OCI-LY1 (cell line): Measurements from ENCODE around the gene NRIP1.

Source experiments
- H2AFZ ChIP-seq: fragments of 200-600 bp; sonication (generic), shearing (Covaris generic); 2 replicates; pipeline ENCODE4 v1.6.0; 2014; ENCODE audit warnings: antibody characterized with exemption, mild to moderate bottlenecking, low read length
- H3F3A ChIP-seq: fragments of 200-600 bp; sonication (generic), shearing (Covaris generic); 2 replicates; pipeline ENCODE4 v1.6.0; 2014; ENCODE audit warnings: mild to moderate bottlenecking, antibody characterized with exemption, low read length, moderate library complexity; ENCODE audit not compliant: insufficient read depth
- H3K27ac ChIP-seq: fragments of 200-600 bp; sonication (generic); 2 replicates; pipeline ENCODE4 v1.5.1; 2014; ENCODE audit warnings: low read length, mixed run types, mild to moderate bottlenecking, low read depth; ENCODE audit not compliant: poor library complexity, severe bottlenecking
- H3K27me3 ChIP-seq: fragments of 200-600 bp; sonication (generic); 2 replicates; pipeline ENCODE4 v1.6.0; 2014; ENCODE audit warnings: antibody characterized with exemption, mild to moderate bottlenecking, low read length, moderate library complexity; ENCODE audit not compliant: insufficient read depth
- H3K36me3 ChIP-seq: fragments of 200-600 bp; sonication (generic); 2 replicates; pipeline ENCODE4 v1.6.1; 2014; ENCODE audit warnings: mild to moderate bottlenecking, antibody characterized with exemption, low read length, moderate library complexity, mixed read lengths; ENCODE audit not compliant: insufficient read depth
- H3K4me1 ChIP-seq: fragments of 200-600 bp; sonication (generic); 2 replicates; pipeline ENCODE4 v1.5.1; 2014; ENCODE audit warnings: mild to moderate bottlenecking, low read length, moderate library complexity; ENCODE audit not compliant: insufficient read depth, severe bottlenecking
- H3K4me2 ChIP-seq: fragments of 200-600 bp; sonication (generic), shearing (Covaris generic); 2 replicates; pipeline ENCODE4 v1.6.1; 2014; ENCODE audit warnings: low read length
- H3K4me3 ChIP-seq: fragments of 200-600 bp; sonication (generic); 2 replicates; pipeline ENCODE4 v1.5.1; 2014; ENCODE audit warnings: low read length, low read depth, mild to moderate bottlenecking, mixed read lengths; ENCODE audit not compliant: poor library complexity, severe bottlenecking
- H3K79me2 ChIP-seq: fragments of 200-600 bp; shearing (Covaris generic); 2 replicates; pipeline ENCODE4 v1.6.1; 2016; ENCODE audit warnings: mixed run types, low read length, mixed read lengths; ENCODE audit not compliant: insufficient read depth
- H3K9ac ChIP-seq: fragments of 200-600 bp; sonication (generic), shearing (Covaris generic); 2 replicates; pipeline ENCODE4 v1.6.1; 2014; ENCODE audit warnings: mild to moderate bottlenecking, low read length, mixed read lengths
- H3K9me2 ChIP-seq: fragments of 200-600 bp; sonication (generic), shearing (Covaris generic); 2 replicates; pipeline ENCODE4 v1.6.1; 2014; ENCODE audit warnings: low read depth, mild to moderate bottlenecking, low read length, mixed read lengths
- H3K9me3 ChIP-seq: fragments of 200-600 bp; shearing (Covaris generic); 2 replicates; pipeline ENCODE4 v1.6.1; 2014; ENCODE audit warnings: low read length, mixed read lengths
- H4K20me1 ChIP-seq: fragments of 200-600 bp; sonication (generic), shearing (Covaris generic); 2 replicates; pipeline ENCODE4 v1.6.0; 2016; ENCODE audit warnings: mild to moderate bottlenecking, low read length; ENCODE audit not compliant: insufficient read depth
- EZH2 ChIP-seq: fragments of 200-600 bp; sonication (generic), shearing (Covaris generic); IDR thresholded peaks from 2 replicates; pipeline ENCODE4 v1.8.0; 2017; ENCODE audit warnings: borderline replicate concordance, mixed run types, mild to moderate bottlenecking, antibody characterized with exemption, low read length, moderate library complexity, mixed read lengths
- TF ChIP-seq, protein P1 (sequence below): fragments of 200-600 bp; sonication (generic), shearing (Covaris generic); IDR thresholded peaks from 2 replicates; pipeline ENCODE4 v1.5.1; 2017; ENCODE audit warnings: mild to moderate bottlenecking, antibody characterized with exemption, low read length, moderate library complexity, mixed read lengths

NRIP1 gene

GRCh38 chr21:15095326-15095725 lies 30.5 kb upstream of the NRIP1 start:
- Histone ChIP-seq H2AFZ (no peak overlapping the region), H3K4me1 (no peaks in the 10 kb centered on the region), H3K4me3 (no peak overlapping the region), H3K9me3 (no peaks in the 10 kb centered on the region), H3K4me2 (no peak overlapping the region), H4K20me1 (no peaks in the 10 kb centered on the region), H3K36me3 (no peaks in the 10 kb centered on the region), H3K9ac (no peak overlapping the region), H3K79me2 (no peaks in the 10 kb centered on the region), H3K9me2 (no peaks in the 10 kb centered on the region), H3K27ac (no peak overlapping the region), H3F3A (no peaks in the 10 kb centered on the region), H3K27me3 (no peaks in the 10 kb centered on the region)
- TF ChIP-seq, protein P1, sequence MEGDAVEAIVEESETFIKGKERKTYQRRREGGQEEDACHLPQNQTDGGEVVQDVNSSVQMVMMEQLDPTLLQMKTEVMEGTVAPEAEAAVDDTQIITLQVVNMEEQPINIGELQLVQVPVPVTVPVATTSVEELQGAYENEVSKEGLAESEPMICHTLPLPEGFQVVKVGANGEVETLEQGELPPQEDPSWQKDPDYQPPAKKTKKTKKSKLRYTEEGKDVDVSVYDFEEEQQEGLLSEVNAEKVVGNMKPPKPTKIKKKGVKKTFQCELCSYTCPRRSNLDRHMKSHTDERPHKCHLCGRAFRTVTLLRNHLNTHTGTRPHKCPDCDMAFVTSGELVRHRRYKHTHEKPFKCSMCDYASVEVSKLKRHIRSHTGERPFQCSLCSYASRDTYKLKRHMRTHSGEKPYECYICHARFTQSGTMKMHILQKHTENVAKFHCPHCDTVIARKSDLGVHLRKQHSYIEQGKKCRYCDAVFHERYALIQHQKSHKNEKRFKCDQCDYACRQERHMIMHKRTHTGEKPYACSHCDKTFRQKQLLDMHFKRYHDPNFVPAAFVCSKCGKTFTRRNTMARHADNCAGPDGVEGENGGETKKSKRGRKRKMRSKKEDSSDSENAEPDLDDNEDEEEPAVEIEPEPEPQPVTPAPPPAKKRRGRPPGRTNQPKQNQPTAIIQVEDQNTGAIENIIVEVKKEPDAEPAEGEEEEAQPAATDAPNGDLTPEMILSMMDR = no peak
- no peak for TF ChIP-seq EZH2

DNA sequence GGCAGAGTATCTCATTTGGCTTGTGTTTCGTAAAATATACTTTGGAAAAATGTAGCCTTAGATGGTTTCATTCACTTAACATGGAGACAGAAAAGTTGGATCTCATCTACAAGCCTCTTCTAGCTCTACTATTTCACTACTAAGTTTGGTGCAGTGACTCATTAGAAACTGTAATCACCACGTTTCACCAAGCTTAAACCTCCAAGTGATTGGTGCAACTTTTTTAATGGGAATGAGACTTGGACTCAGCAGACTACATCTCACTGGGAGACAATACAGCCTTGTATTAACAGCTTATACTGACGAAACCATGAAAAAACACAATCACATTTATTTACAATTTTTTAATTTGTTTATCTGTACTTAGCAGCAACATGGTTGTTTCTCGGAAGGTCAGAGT lies 29.9 kb upstream of the NRIP1 start:
- Histone ChIP-seq H3F3A (no peaks in the 10 kb centered on the region), H3K4me2 (no peak overlapping the region), H3K4me1 (no peaks in the 10 kb centered on the region), H3K27ac (no peak overlapping the region), H3K9ac (no peak overlapping the region), H2AFZ (no peak overlapping the region), H3K4me3 (no peak overlapping the region), H3K36me3 (no peaks in the 10 kb centered on the region), H3K9me2 (no peaks in the 10 kb centered on the region), H3K79me2 (no peaks in the 10 kb centered on the region), H4K20me1 (no peaks in the 10 kb centered on the region), H3K27me3 (no peaks in the 10 kb centered on the region), H3K9me3 (no peaks in the 10 kb centered on the region)
- TF ChIP-seq, protein P1 = no peak
- no peak for TF ChIP-seq EZH2

DNA sequence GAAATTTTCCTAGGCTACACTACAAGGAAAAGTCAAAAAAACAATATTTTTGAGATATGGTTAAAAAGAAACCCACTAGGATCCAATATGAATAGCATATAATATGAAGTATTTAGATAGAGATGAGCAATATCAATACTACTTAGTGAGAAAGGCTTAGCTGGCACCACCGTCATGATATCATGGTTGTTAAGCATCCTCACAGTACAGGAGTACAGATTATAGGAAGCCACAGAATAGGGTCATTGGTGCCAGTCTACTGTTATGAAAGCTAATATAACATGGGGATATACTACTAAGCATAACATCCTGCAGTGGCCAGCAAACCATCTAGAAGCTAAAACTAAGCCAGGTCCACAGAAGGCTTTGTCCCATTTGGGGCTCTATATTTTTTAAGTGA lies 28.4 kb upstream of the NRIP1 start:
- Histone ChIP-seq H3K9me3 (no peaks in the 10 kb centered on the region), H3K9ac (no peak overlapping the region), H3K79me2 (no peaks in the 10 kb centered on the region), H3K36me3 (no peaks in the 10 kb centered on the region), H4K20me1 (no peaks in the 10 kb centered on the region), H3F3A (no peaks in the 10 kb centered on the region), H3K4me3 (no peak overlapping the region), H2AFZ (no peak overlapping the region), H3K27ac (no peak overlapping the region), H3K27me3 (no peaks in the 10 kb centered on the region), H3K4me2 (no peak overlapping the region), H3K9me2 (no peaks in the 10 kb centered on the region), H3K4me1 (no peaks in the 10 kb centered on the region)
- TF ChIP-seq EZH2 = no peak
- TF ChIP-seq, protein P1 = no peak
